Activated CD4-positive, CD25-positive, alpha-beta regulatory T cell treated with anti-CD3 and anti-CD28 coated beads, Interleukin-2, amount 50 U/mL, for 24 hours (primary cell): Measurements from ENCODE around the gene ZNF585A.
"Not testable (repeated sequence)": the region's sequence is repeated elsewhere in the genome, so short reads cannot be mapped to it uniquely, and the experiment has no call there.

ENCODE experiments used
- ATAC-seq, 2 donors: fragments of 150-1000 bp; cut with Tn5 transposase; one replicate each; pipeline ENCODE4 v1.10.0; 2021; ENCODE audit warnings: mild to moderate bottlenecking in 1 of 2, moderate library complexity in 1 of 2

ZNF585A gene

GRCh38 chr19:37172368-37173366 is at the start of gene ZNF585A:
Gene ZNF585A (minus strand): TSS chr19:37172695. CDS start chr19:37169910, 2,785 bp downstream.
- ATAC-seq = peak; percentile 100

DNA sequence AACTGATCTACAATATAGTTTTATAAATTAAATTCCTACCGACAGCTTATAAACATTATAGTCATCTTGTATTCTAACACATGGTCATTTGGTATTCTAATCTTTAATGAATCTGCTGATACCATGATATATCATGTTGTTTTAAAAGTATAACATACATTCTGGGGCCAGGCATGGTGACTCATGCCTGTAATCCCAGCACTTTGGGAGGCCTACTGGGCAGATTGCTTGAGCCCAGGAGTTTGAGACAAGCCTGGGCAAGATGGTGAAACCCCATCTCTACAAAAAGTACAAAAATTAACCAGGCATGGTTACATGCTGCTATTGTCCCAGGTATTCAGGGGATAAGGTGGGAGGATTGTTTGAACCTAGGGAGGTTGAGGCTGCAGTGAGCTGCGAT is 48.6 kb upstream of the ZNF585A start:
- ATAC-seq = no peak

- no peak for ATAC-seq
Measured at GRCh38 chr19:37220383-37220782, 47.9 kb upstream of the ZNF585A start.

DNA sequence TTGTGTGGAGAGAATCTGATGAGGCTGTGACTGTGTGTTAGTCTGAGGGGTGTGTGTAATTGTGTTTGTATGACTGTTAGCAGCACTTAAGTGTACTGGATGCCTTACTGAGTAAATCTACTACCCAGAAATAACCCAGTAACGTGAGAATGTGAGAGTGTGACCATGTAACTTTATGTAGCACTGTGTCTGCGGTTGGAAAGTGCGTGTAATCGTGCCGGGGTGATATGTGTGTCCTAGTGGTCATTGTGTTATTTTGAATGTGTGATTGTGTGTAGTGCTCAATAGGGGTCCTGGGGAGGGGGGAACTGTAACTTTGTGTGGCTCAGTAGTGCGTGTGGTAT is 46.1 kb upstream of the ZNF585A start:
- peak; percentile 19 to 28 for ATAC-seq

GRCh38 chr19:37217775-37218591 is 45.5 kb upstream of the ZNF585A start, which contains the start of gene ZNF383:
Gene ZNF383 (plus strand): TSS chr19:37218214. CDS start chr19:37230454, 12,240 bp downstream.
- peak; percentile 86 to 89 for ATAC-seq

GRCh38 chr19:37217480-37217774 is 44.9 kb upstream of the ZNF585A start:
- ATAC-seq = no peak

DNA sequence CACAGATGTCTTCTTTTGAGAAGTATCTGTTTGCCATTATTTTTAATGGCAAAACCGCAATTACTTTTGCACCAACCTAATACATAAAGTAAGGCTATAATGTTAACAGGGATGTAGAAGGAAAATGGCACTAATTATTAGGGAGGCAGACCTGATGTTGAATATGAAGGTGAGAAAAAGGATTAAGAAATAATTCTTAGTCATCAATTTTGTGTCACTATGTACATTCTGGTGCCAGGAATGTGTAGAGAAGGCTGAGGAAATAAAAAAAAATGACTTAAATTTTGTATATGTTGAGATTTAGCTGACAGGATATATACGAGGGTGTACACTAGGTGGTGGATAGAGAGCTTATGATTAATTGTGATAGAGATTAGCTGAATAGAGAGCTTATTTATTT is 25.3 kb upstream of the ZNF585A start:
- no peak for ATAC-seq

DNA sequence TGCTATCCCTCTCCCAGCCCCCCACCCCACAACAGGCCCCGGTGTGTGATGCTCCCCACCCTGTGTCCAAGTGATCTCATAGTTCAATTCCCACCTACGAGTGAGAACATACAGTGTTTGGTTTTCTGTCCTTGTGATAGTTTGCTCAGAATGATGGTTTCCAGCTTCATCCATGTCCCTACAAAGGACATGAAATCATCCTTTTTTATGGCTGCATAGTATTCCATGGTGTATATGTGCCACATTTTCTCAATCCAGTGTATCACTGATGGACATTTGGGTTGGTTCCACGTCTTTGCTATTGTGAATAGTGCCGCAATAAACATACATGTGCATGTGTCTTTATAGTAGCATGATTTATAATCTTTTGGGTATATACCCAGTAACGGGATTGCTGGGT is 24.6 kb upstream of the ZNF585A start:
- ATAC-seq = not testable (repeated sequence)

- not testable (repeated sequence) for ATAC-seq
Measured at GRCh38 chr19:37195248-37195647, 22.8 kb upstream of the ZNF585A start.

GRCh38 chr19:37186071-37186470 is 13.6 kb upstream of the ZNF585A start:
- not testable (repeated sequence) for ATAC-seq

- no peak for ATAC-seq
Measured at GRCh38 chr19:37165635-37166034, 6.9 kb downstream of the ZNF585A start.

- no peak for ATAC-seq
Measured at GRCh38 chr19:37160153-37160552, 12.3 kb downstream of the ZNF585A start.

DNA sequence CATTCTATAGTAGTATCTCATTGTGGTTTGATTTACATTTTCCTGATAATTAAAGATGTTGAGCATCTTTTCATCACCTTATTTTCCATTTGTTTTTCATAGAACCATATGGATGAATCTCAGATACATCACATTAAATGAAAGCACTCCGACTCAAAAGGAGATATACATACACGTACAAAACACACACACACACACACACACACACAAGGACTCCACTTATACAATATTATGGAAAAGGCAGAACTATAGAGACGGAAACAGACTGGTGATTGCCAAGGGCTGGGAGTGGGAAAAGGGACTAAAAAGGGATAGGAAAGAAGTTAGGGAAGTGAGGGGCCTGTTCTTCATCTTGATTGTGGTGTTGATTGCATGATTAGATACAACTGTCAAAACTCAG is 24.3 kb downstream of the ZNF585A start:
- ATAC-seq = no peak

GRCh38 chr19:37136111-37136510 is 36.4 kb downstream of the ZNF585A start:
- ATAC-seq = no peak

- no peak for ATAC-seq
Measured at GRCh38 chr19:37128821-37129177, 43.7 kb downstream of the ZNF585A start.

DNA sequence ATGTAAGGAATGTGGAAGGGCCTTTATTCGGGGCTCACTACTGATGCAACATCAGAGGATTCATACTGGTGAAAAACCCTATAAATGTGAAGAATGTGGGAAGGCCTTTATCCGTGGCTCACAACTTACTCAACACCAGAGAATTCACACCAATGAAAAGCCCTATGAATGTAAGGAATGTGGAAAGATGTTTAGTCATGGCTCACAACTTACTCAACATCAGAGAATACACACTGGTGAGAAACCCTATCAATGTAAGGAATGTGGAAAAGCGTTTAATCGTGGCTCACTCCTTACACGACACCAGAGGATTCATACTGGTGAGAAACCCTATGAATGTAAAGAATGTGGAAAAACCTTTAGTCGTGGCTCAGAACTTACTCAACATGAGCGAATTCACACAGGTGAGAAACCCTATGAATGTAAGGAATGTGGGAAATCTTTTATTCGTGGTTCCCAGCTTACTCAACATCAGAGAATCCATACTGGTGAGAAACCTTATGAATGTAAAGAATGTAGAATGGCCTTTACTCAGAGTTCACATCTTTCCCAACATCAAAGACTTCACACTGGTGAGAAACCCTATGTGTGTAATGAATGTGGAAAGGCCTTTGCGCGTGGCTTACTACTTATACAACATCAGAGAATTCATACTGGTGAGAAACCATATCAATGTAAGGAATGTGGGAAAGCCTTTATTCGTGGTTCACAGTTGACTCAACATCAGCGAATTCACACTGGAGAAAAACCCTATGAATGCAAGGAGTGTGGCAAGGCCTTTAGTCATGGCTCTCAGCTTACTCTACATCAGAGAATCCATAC is 44.3 kb downstream of the ZNF585A start:
- ATAC-seq = no peak

DNA sequence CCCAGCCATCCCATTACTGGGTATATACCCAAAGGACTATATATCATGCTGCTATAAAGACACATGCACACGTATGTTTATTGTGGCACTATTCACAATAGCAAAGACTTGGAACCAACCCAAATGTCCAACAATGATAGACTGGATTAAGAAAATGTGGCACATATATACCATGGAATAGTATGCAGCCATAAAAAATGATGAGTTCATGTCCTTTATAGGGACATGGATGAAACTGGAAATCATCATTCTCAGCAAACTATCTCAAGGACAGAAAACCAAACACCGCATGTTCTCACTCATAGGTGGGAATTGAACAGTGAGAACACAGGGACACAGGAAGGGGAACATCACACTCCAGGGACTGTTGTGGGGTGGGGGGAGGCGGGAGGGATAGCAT is 50.4 kb downstream of the ZNF585A start:
- not testable (repeated sequence) for ATAC-seq

DNA sequence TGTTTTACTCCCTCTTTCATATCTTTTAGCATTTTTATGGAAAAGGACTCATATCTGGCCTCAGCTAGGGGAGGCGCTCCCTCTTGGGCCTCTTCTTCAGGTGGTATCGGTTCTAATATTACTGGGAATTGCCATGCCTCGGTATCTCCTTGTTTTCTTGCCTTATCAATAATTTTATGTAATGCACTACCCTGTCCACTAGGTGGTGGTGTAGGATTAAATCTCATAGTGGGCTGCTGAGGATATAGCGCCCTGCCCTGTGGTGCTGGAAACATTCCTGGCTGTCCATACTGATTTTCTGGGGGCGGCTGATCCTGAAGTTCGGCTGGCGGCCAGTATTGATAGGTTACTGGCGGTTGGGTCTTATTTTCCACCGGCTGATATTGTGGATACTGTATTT is 58.5 kb downstream of the ZNF585A start:
- no peak for ATAC-seq

GRCh38 chr19:37111753-37112152 is 60.7 kb downstream of the ZNF585A start:
- not testable (repeated sequence) for ATAC-seq

DNA sequence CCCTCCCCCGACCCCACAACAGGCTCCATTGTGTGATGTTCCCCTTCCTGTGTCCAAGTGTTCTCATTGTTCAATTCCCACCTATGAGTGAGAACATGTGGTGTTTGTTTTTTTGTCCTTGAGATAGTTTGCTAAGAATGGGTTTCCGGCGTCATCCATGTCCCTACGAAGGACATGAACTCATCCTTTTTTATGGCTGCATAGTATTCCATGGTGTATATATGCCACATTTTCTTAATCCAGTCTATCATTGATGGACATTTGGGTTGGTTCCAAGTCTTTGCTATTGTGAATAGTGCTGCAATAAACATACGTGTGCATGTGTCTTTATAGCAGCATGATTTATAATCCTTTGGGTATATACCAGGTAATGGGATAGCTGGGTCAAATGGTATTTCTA is 68.4 kb downstream of the ZNF585A start:
- not testable (repeated sequence) for ATAC-seq

GRCh38 chr19:37098570-37098969 is 73.9 kb downstream of the ZNF585A start:
- no peak for ATAC-seq

DNA sequence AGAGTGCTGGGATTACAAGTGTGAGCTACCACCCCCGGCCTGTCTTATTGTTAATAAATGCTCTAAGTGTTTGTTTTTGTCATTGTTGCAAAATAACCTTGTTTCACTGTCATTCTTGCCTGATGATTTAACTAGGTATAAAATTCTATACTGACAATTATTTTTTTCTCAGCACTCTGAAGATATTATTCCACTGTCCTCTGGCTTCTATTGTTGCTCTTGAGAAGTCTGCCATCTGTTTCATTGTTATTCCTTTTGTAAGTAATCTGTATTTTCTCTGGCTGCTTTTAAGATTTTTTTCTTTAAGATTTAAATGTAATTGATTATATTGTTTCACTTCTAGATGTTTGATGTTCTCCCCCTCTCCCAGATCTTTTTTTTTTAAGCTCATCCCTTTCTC is 76.6 kb downstream of the ZNF585A start:
- no peak for ATAC-seq
